HepG2 (cell line): ENCODE measurements around the gene MYADML2. TPM values are rescaled to one million over a fixed set of nuclear protein-coding genes. Genes with fewer than 3 reads are reported as not detected.

Source experiments
- FOSL1 ChIP-seq: sonication (generic); formaldehyde crosslinking; IDR thresholded peaks from 2 replicates; pipeline ENCODE4 v1.9.0; 2021; ENCODE audit warnings: missing genetic modification reagents, borderline replicate concordance
- HCFC1 ChIP-seq: fragments of 150-350 bp; IDR thresholded peaks from 2 replicates; pipeline ENCODE4 v1.6.1; 2014; ENCODE audit warnings: low read depth, low read length
- MYNN ChIP-seq: sonication (generic); formaldehyde crosslinking; IDR thresholded peaks from 2 replicates; pipeline ENCODE4 v1.4.0; 2020; ENCODE audit warnings: mild to moderate bottlenecking, low read depth, missing genetic modification reagents
- ZBTB7B ChIP-seq: sonication (generic); formaldehyde crosslinking; IDR thresholded peaks from 2 replicates; pipeline ENCODE4 v1.4.0; 2020; ENCODE audit warnings: missing genetic modification reagents
- ZNF580 ChIP-seq: IDR thresholded peaks from 2 replicates; pipeline ENCODE4 v1.6.1; 2016; ENCODE audit warnings: low read depth, borderline replicate concordance
- ZNF609 ChIP-seq: sonication (generic); formaldehyde crosslinking; IDR thresholded peaks from 2 replicates; pipeline ENCODE4 v1.4.0; 2020; ENCODE audit warnings: mild to moderate bottlenecking, missing genetic modification reagents, borderline replicate concordance
- ZNF646 ChIP-seq: sonication (generic); formaldehyde crosslinking; IDR thresholded peaks from 2 replicates; pipeline ENCODE4 v1.9.0; 2021; ENCODE audit warnings: mild to moderate bottlenecking, missing genetic modification reagents
- ZSCAN30 ChIP-seq: sonication (generic); formaldehyde crosslinking; IDR thresholded peaks from 2 replicates; pipeline ENCODE4 v1.5.0; 2020; ENCODE audit warnings: mild to moderate bottlenecking, missing genetic modification reagents
- polyA plus RNA-seq, 8 experiments: library from polyadenylated mRNA; depleted of rRNA in 3 of 8; stranded (reverse) in 7 of 8; unstranded in 1 of 8; fragments of >200 nt; fragmentation: Illumina TruSeq in 4 of 8; extraction: Trizol in 4 of 8; gene quantifications; 2 replicates each; pipeline versions ENCODE4 v1.2.1 to v1.2.3, GENCODE V29; 2011 to 2016; ENCODE audit warnings: low read depth in 4 of 8, missing spikeins in 1 of 8, mixed read lengths in 1 of 8; ENCODE audit not compliant: insufficient read depth in 1 of 8
- total RNA-seq, 5 experiments: library from RNA; depleted of rRNA; stranded (reverse); fragments of >200 nt; fragmentation: Illumina TruSeq; extraction: Trizol; gene quantifications; 2 replicates each; pipeline ENCODE4 v1.2.3, GENCODE V29; 2016; ENCODE audit warnings: low read depth in 1 of 5
- TF ChIP-seq, protein P1 (sequence below): sonication (generic); formaldehyde crosslinking; IDR thresholded peaks from 2 replicates; pipeline ENCODE4 v1.4.0; 2020; ENCODE audit warnings: missing genetic modification reagents, borderline replicate concordance
- TF ChIP-seq, protein P2 (sequence below): sonication (generic); formaldehyde crosslinking; IDR thresholded peaks from 2 replicates; pipeline ENCODE4 v1.4.0; 2020; ENCODE audit warnings: missing genetic modification reagents, mild to moderate bottlenecking, borderline replicate concordance

The MYADML2 gene
- total and polyA plus RNA-seq, 2 of the 13 experiments (the other 11 are each of a cell fraction or from before 2014, with no cell fraction given) = not detected

GRCh38 chr17:81901167-81902022 is 45.6 kb downstream of the MYADML2 start (continued):
- no peak for TF ChIP-seq FOSL1 (CRISPR knock-in tag)
- no peak for TF ChIP-seq ZSCAN30 (CRISPR knock-in tag)
- TF ChIP-seq, protein P1, sequence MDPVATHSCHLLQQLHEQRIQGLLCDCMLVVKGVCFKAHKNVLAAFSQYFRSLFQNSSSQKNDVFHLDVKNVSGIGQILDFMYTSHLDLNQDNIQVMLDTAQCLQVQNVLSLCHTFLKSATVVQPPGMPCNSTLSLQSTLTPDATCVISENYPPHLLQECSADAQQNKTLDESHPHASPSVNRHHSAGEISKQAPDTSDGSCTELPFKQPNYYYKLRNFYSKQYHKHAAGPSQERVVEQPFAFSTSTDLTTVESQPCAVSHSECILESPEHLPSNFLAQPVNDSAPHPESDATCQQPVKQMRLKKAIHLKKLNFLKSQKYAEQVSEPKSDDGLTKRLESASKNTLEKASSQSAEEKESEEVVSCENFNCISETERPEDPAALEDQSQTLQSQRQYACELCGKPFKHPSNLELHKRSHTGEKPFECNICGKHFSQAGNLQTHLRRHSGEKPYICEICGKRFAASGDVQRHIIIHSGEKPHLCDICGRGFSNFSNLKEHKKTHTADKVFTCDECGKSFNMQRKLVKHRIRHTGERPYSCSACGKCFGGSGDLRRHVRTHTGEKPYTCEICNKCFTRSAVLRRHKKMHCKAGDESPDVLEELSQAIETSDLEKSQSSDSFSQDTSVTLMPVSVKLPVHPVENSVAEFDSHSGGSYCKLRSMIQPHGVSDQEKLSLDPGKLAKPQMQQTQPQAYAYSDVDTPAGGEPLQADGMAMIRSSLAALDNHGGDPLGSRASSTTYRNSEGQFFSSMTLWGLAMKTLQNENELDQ (CRISPR knock-in tag) = no peak
- TF ChIP-seq ZNF580 (CRISPR knock-in tag) = no peak
- TF ChIP-seq, protein P2, sequence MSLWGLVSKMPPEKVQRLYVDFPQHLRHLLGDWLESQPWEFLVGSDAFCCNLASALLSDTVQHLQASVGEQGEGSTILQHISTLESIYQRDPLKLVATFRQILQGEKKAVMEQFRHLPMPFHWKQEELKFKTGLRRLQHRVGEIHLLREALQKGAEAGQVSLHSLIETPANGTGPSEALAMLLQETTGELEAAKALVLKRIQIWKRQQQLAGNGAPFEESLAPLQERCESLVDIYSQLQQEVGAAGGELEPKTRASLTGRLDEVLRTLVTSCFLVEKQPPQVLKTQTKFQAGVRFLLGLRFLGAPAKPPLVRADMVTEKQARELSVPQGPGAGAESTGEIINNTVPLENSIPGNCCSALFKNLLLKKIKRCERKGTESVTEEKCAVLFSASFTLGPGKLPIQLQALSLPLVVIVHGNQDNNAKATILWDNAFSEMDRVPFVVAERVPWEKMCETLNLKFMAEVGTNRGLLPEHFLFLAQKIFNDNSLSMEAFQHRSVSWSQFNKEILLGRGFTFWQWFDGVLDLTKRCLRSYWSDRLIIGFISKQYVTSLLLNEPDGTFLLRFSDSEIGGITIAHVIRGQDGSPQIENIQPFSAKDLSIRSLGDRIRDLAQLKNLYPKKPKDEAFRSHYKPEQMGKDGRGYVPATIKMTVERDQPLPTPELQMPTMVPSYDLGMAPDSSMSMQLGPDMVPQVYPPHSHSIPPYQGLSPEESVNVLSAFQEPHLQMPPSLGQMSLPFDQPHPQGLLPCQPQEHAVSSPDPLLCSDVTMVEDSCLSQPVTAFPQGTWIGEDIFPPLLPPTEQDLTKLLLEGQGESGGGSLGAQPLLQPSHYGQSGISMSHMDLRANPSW (CRISPR knock-in tag) = no peak
- no peak for TF ChIP-seq ZNF609
- 0 out of 2 replicates have a peak, but pooled peaks have one; percentile 25 for TF ChIP-seq ZBTB7B (CRISPR knock-in tag)
- TF ChIP-seq MYNN (CRISPR knock-in tag) = no peak
- TF ChIP-seq HCFC1 = no peak
- TF ChIP-seq ZNF646 (CRISPR knock-in tag) = no peak
